Measurements from ENCODE around the gene SRPX2. TPM values are rescaled to one million over a fixed set of nuclear protein-coding genes. Genes with fewer than 3 reads are reported as not detected.

The SRPX2 gene
- total and polyA plus RNA-seq, 2 of the 13 experiments (the other 11 are each of a cell fraction or from before 2014, with no cell fraction given) = 1.5 to 6.7 TPM

DNA sequence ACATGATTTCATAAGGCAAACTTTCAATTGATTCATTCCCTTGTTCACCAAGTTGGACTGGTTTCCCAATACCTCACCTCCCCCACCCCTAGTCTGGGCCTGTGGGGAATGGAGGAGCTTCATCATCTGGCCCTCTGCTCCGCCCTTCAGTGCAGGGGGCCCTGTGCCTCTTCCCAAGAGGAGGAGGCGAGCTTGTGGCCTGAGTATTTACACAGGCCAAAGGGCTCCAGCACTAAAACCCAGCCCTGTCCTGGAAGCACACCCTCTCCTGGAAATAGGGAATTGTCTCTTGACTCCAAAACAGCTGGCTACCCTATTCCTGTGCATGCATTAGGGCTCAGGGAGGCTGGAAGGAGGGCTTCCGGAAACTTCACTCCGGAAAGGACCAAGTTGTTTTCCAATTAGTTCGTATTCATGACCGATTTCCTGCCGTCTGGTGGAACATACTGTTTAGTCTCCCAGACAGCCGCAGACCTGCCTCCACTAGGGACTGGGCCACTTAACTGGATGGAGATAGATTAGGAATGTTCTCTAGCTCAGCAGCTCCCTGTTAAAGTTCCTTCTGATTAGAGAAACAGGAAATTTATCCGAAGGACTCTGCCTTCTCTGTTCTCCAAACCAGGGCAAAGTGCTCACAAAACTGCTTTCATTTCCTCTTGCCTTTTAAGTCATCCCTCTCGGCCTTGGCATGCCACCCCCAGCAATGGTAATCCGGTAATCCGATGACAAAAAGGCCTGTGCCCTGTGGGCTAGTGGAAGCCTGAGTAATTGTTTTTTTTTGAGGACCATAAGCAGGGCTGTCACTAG lies 5.8 kb downstream of the SRPX2 start (continued):
- TF ChIP-seq, protein P1, sequence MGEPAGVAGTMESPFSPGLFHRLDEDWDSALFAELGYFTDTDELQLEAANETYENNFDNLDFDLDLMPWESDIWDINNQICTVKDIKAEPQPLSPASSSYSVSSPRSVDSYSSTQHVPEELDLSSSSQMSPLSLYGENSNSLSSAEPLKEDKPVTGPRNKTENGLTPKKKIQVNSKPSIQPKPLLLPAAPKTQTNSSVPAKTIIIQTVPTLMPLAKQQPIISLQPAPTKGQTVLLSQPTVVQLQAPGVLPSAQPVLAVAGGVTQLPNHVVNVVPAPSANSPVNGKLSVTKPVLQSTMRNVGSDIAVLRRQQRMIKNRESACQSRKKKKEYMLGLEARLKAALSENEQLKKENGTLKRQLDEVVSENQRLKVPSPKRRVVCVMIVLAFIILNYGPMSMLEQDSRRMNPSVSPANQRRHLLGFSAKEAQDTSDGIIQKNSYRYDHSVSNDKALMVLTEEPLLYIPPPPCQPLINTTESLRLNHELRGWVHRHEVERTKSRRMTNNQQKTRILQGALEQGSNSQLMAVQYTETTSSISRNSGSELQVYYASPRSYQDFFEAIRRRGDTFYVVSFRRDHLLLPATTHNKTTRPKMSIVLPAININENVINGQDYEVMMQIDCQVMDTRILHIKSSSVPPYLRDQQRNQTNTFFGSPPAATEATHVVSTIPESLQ (CRISPR knock-in tag; conservative IDR thresholded peaks at IDR 0.05) = no peak
- TF ChIP-seq SMAD9 (CRISPR knock-in tag; IDR thresholded peaks at IDR 0.05) = no peak
- no peak for TF ChIP-seq ZNF383 (CRISPR knock-in tag; IDR thresholded peaks at IDR 0.05; ENCODE audit: borderline replicate concordance)
- TF ChIP-seq, protein P2, sequence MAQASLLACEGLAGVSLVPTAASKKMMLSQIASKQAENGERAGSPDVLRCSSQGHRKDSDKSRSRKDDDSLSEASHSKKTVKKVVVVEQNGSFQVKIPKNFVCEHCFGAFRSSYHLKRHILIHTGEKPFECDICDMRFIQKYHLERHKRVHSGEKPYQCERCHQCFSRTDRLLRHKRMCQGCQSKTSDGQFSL (CRISPR knock-in tag; IDR thresholded peaks at IDR 0.05) = peak; percentile 65; the same call in 1 of the 2 replicates
- TF ChIP-seq CHD4 (IDR thresholded peaks at IDR 0.05; ENCODE audit: borderline replicate concordance, low read length) = no peak
- no peak for TF ChIP-seq NFYC (CRISPR knock-in tag; IDR thresholded peaks at IDR 0.05)
- TF ChIP-seq HOXA5 (CRISPR knock-in tag; IDR thresholded peaks at IDR 0.05) = 0 out of 2 replicates have a peak, but pooled peaks have one; percentile 12
- no peak for TF ChIP-seq ZFP36 (IDR thresholded peaks at IDR 0.05; ENCODE audit: borderline replicate concordance, low read depth, low read length, partially characterized antibody)
- TF ChIP-seq, protein P3, sequence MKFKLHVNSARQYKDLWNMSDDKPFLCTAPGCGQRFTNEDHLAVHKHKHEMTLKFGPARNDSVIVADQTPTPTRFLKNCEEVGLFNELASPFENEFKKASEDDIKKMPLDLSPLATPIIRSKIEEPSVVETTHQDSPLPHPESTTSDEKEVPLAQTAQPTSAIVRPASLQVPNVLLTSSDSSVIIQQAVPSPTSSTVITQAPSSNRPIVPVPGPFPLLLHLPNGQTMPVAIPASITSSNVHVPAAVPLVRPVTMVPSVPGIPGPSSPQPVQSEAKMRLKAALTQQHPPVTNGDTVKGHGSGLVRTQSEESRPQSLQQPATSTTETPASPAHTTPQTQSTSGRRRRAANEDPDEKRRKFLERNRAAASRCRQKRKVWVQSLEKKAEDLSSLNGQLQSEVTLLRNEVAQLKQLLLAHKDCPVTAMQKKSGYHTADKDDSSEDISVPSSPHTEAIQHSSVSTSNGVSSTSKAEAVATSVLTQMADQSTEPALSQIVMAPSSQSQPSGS (CRISPR knock-in tag; IDR thresholded peaks at IDR 0.05) = no peak; the same call in 1 of the 2 replicates
- peak; percentile 67; the same call in 1 of the 2 replicates for TF ChIP-seq HNF4G (IDR thresholded peaks at IDR 0.05; ENCODE audit: borderline replicate concordance, low read depth, low read length)
- peak; percentile 35; the same call in 1 of the 2 replicates for TF ChIP-seq HNF4G (CRISPR knock-in tag; IDR thresholded peaks at IDR 0.05; ENCODE audit: borderline replicate concordance, low read depth)
- TF ChIP-seq NCOA2 (CRISPR knock-in tag; IDR thresholded peaks at IDR 0.05) = peak; percentile 69
- TF ChIP-seq, protein P4, sequence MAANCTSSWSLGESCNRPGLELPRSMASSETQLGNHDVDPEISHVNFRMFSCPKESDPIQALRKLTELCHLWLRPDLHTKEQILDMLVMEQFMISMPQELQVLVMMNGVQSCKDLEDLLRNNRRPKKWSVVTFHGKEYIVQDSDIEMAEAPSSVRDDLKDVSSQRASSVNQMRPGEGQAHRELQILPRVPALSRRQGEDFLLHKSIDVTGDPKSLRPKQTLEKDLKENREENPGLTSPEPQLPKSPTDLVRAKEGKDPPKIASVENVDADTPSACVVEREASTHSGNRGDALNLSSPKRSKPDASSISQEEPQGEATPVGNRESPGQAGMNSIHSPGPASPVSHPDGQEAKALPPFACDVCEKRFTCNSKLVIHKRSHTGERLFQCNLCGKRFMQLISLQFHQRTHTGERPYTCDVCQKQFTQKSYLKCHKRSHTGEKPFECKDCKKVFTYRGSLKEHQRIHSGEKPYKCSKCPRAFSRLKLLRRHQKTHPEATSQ (CRISPR knock-in tag; IDR thresholded peaks at IDR 0.05; ENCODE audit: borderline replicate concordance) = no peak
- TF ChIP-seq, protein P5, sequence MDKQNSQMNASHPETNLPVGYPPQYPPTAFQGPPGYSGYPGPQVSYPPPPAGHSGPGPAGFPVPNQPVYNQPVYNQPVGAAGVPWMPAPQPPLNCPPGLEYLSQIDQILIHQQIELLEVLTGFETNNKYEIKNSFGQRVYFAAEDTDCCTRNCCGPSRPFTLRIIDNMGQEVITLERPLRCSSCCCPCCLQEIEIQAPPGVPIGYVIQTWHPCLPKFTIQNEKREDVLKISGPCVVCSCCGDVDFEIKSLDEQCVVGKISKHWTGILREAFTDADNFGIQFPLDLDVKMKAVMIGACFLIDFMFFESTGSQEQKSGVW (CRISPR knock-in tag; IDR thresholded peaks at IDR 0.05; ENCODE audit: borderline replicate concordance) = no peak
- no peak for TF ChIP-seq FOSL1 (CRISPR knock-in tag; IDR thresholded peaks at IDR 0.05; ENCODE audit: borderline replicate concordance)
- TF ChIP-seq KDM6A (CRISPR knock-in tag; IDR thresholded peaks at IDR 0.05; ENCODE audit: low read depth) = peak; percentile 75
- TF ChIP-seq, protein P6, sequence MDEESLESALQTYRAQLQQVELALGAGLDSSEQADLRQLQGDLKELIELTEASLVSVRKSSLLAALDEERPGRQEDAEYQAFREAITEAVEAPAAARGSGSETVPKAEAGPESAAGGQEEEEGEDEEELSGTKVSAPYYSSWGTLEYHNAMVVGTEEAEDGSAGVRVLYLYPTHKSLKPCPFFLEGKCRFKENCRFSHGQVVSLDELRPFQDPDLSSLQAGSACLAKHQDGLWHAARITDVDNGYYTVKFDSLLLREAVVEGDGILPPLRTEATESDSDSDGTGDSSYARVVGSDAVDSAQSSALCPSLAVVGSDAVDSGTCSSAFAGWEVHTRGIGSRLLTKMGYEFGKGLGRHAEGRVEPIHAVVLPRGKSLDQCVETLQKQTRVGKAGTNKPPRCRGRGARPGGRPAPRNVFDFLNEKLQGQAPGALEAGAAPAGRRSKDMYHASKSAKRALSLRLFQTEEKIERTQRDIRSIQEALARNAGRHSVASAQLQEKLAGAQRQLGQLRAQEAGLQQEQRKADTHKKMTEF (CRISPR knock-in tag; IDR thresholded peaks at IDR 0.05) = no peak
- no peak for TF ChIP-seq NFATC3 (CRISPR knock-in tag; IDR thresholded peaks at IDR 0.05)
- TF ChIP-seq ZNF101 (CRISPR knock-in tag; IDR thresholded peaks at IDR 0.05; ENCODE audit: borderline replicate concordance, low read depth) = no peak
- 0 out of 2 replicates have a peak, but pooled peaks have one; percentile 21 for TF ChIP-seq ZNF350 (CRISPR knock-in tag; IDR thresholded peaks at IDR 0.05; ENCODE audit: borderline replicate concordance, low read depth)
- no peak for TF ChIP-seq ZFP82 (CRISPR knock-in tag; IDR thresholded peaks at IDR 0.05; ENCODE audit: borderline replicate concordance)
- no peak for TF ChIP-seq ZNF160 (CRISPR knock-in tag; IDR thresholded peaks at IDR 0.05)
